GM21619 (cell line): ENCODE measurements around the gene CEP112.

Source experiments
- ATAC-seq: cut with Tn5 transposase; IDR thresholded peaks from one replicate; pipeline ENCODE4 v1.9.1; 2021; ENCODE audit not compliant: unreplicated experiment

CEP112 gene

GRCh38 chr17:65994679-65995078, 197.3 kb downstream of the CEP112 start:
- ATAC-seq, result no peak

DNA sequence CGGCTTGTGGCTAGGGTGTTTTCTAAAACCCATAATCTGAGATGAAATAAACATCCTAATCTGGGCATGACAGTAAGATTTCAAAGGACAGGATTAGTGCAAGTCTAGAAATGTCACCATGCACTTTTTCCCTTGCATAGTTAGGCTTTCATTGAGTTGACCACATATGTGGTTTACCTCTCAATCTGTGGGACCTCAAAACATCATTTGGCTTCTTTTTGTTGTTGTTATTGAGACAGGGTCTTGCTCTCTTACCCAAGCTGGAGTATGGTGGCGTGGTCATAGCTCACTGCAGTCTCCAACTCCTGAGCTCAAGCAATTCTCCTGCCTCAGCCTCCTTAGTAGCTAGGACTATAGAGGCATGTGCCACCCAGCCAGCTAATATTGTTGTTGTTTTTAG, 197.8 kb downstream of the CEP112 start:
- ATAC-seq, result no peak

- no peak for ATAC-seq
Observed at GRCh38 chr17:65990593-65990992, 201.3 kb downstream of the CEP112 start.

- no peak for ATAC-seq
Observed at GRCh38 chr17:65988451-65988850, 203.5 kb downstream of the CEP112 start.

GRCh38 chr17:65987988-65988387, 203.9 kb downstream of the CEP112 start:
- no peak for ATAC-seq

GRCh38 chr17:65985571-65985970, 206.4 kb downstream of the CEP112 start:
- no peak for ATAC-seq

DNA sequence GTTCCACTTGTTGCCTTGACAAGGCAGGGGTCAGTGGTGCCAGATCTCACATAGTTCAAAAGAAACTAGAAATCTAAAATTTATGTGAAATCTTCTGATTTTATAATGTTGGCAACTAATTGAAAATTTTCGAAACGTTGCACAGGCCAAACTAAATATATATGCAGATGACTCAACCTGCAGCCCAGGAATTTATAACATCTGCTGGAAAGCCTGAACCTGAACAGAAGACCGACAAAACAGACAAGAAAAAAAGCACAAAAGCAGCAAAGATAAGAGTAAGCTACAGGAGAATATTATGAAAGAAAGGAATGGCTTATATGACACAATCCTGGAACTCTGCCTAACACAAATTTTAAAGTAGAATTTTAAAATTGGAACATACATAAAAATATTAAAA, 207.6 kb downstream of the CEP112 start:
- ATAC-seq, result no peak

- ATAC-seq, result no peak
Observed at GRCh38 chr17:65978871-65979270, 213.1 kb downstream of the CEP112 start.

- ATAC-seq, result no peak
Observed at GRCh38 chr17:65977041-65977440, 214.9 kb downstream of the CEP112 start.

DNA sequence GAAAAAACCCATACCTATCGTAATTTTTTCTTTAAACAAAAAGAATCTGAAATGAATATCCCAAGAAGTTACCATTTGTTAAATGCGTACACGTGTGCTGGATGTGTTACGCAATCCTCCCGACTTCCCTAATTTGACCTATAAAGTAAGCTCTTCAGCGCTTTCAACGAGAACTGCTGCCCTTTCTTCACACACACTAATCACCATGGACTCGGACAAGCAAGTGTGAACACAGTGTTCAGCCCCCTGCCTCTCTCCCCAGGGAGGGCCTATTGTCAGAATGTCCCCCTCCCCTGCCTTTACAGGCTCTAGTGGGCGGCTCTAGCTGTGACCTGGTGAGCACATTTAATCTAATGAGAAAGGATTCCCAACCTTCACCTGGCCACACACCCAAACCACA, 216.1 kb downstream of the CEP112 start:
- no peak for ATAC-seq

GRCh38 chr17:65973237-65973636, 218.7 kb downstream of the CEP112 start:
- no peak for ATAC-seq

DNA sequence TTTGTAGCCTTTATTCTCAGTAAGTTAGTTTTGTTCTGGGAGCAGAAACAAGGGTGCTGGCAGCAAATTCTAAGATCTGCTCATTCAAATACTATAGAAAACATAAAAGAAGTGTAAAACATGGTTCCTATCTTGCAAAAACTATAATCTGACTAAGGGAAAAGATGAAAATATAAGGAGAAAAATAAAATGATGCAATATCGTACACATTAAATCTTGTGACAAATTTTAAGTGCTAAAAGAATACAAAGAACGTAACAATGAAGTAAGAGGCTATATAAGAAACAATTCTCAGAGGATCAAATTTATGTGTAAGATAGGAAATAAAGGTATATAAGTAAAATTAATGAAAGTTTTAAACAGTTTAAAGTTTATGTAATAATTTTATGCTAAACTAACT, 224.6 kb downstream of the CEP112 start:
- ATAC-seq, result no peak

DNA sequence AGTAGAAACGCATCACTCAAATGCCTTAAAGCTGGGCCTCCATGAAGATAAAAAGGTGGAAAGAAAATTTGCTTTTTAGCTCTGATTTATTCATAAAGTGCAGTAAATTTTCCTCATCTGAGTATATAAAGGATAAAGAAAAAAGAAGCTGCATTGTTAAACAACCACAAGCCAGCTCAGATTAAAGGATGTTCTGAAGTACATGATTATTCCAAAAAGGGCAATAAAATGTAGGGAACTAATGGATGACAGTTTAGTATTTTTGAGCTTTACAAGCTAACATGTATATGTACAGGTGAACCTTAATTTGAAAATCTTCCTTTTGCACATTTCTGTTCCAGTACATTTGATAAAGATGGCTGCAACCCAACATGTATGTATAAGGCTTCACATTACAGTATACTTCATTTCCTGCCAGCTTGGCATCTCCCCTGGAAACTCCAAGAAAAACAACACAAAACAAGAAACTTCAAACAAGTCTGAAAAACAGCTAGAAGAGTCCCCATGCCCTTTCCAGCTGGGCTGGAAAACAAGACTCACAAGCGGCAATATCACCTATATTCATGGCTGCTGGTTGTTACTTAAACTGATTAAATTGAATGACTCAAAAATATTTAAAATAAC, 225.7 kb downstream of the CEP112 start:
- no peak for ATAC-seq

- no peak for ATAC-seq
Observed at GRCh38 chr17:65963179-65963578, 228.8 kb downstream of the CEP112 start.

GRCh38 chr17:65959630-65960029, 232.3 kb downstream of the CEP112 start:
- ATAC-seq, result no peak

DNA sequence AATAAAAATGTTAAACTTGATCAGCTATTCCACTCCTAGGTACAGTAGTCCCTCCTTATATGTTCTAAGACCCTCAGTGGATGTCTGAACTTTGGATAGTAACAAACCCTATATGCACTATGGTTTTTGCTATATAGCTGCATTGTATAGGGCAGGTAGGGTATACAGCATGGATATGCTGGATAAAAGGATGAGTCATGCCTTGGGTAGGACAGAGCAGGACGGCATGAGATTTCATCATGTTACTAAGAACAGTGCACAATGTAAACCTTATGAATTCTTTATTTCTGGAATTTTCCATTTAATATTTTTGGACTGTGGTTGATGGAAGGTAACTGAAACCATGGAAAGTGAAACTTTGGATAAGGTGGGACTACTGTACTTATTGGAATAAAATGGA, 235.1 kb downstream of the CEP112 start:
- no peak for ATAC-seq

DNA sequence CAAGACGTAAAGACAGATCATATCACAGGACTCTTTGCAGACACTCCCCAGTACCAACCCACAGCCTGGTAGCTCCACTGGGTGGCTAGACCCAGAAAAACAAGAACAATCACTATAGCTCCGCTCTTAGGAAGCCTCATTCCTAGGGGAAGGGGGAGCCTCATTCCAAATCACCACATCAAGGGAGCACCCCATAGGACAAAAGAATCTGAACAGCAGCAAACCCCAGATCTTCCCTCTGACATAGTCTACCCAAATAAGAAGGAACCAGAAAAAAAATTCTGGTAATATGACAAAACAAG, 237.8 kb downstream of the CEP112 start:
- ATAC-seq, result no peak

- no peak for ATAC-seq
Observed at GRCh38 chr17:65953316-65954147, 238.4 kb downstream of the CEP112 start.

DNA sequence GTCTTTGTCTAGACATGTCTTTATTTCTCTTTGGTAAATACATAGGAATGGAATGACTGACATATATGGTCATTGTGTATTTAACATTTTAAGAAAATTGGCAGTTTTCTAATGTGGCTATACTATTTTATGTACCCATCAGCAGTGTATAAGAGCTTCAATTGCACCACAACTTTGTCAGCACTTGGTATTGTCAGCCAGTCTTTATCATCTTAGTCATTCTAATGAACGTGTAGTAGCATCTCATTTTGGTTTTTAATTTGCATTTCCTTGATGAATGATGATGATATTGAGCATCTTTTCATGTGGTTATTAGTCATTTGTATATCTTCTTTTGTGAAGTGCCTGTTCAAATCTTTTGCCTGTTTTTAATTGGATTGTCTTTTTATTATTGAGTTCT, 239.3 kb downstream of the CEP112 start:
- no peak for ATAC-seq

GRCh38 chr17:65952015-65952414, 239.9 kb downstream of the CEP112 start:
- ATAC-seq, result no peak

GRCh38 chr17:65947831-65948230, 244.1 kb downstream of the CEP112 start:
- ATAC-seq, result no peak

DNA sequence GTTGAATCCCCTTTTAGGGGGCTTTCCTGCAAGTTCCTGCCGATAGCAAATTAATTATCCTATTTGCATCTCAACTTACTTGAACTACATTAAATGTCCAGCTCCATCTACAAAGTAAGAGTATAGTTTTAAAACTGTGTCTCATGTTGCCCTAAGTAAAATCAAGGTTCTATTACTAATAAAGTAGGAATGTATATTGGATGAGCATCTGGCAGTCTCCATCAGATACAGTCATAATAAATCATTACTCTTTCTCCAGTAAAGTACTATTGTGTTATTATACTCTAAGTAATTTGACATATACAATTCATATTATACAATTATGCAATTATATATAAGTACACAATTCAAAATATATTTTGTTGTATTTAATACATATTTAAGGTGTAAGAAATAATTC, 249.3 kb downstream of the CEP112 start:
- ATAC-seq, result no peak

GRCh38 chr17:65941356-65941899, 250.5 kb downstream of the CEP112 start:
- ATAC-seq, result no peak
